GM19452 (cell line): ENCODE results near the gene KRT86.

Source experiments
- ATAC-seq: cut with Tn5 transposase; IDR thresholded peaks from one replicate; pipeline ENCODE4 v1.9.1; 2021; ENCODE audit not compliant: unreplicated experiment

KRT86 gene

DNA sequence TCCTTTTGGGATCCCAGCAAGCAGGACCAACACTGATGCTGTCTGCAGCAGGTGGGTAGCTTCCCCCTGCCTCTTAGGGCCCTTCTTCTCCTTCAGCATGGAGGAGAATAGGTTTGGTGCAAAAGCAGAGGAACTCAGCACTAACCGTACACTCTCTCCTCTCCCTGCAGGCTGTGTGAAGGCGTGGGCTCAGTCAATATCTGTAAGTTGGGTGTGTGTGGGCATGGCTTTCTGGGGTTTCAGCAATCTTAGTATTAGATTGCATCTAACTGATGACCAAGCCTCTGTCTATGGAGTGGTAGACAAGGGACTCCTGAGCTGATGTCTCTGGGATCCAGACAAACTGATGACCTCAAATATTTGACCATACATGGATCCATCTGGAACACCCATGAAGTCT is 78.5 kb downstream of the KRT86 start:
- no peak for ATAC-seq

DNA sequence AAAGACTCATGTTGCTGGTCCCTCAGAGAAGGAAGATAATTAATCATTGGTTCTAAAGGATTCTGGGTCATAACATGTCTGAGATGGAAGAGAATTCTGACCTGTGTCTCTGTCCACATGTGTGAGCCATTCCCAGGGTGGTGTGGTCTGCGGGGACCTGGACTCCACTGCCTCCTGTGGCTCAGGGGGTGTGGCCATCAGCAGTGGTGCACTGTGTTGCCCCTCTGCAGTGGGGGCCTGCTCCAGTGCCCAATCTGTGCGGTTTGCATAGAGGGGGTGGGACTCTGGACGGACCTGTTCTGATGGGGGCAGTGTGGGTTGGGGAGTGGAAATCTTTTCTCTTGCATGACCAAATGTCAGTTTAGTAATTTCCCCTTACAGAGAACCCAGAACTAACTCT is 79.3 kb downstream of the KRT86 start:
- no peak for ATAC-seq

DNA sequence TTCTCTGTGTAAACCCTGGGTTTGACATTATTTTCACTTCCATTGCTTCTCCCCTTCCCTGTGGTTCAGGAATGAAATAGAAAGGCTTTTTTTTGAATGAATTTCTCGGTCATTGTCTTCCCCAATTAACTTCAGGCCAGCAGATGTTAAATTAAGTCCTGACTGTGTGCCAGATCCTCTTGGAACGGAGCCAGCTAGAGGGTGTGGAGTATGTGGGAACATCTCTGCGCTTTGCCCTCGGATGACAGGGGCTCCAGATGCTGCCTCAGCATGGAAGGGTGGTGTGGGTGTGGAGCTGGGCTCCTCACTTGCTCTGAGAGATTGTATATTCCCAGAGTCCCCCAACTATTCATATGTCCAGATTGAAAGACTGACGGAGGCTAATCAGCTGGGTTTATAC is 79.8 kb downstream of the KRT86 start:
- ATAC-seq = no peak

DNA sequence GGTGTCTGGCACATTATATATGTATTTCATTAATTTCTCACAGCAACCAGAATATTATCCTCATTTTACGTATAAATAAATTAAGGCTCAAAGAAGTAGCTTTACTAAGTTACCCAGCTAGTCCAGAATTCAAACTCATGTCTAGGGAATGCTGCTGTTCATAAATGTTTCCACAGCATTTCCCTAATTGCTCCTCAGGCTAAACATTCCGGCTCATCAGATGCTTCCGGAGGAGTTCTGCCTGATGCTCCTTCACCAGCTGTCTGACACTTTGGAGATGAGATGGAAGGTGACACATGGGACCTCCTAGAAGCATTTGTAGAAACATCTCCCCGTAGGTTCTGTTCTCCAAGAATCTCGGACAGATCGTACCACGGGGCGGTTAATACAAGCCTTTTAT is 80.7 kb downstream of the KRT86 start:
- no peak for ATAC-seq

DNA sequence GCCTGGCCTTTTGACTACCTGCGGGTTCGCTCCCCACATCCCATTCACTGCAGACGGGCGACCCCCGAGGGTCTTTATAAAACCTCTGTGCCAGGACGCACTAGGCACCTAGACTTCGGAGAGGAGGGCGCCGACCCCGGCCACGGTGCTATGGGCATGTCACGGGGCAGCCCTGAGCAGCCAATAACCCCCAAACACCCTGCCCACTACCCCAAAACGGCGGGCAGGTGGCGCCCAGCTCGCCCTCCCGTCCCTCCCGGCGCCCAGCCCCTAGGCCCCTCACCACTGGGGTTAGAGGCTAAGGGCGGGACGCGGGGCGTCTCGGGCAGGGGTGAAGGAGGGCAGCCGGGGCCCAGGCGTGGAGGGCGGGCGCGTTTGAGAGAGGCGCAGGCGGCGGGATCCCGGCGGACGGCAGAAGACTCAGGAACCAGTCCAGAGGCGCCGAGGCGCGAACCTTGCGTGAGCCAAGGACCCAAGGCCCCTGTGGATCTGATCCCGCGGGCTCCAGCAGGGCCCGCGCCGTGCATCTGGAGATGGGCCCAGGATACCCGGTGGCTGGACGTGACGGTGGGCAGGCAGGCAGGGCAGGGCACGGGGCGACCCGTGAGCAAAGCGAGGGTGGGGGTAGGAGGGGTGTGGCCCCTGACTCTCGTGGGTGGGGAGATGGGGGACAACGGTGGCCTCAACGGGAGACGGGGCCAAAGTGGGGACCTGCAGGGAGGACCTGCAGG is 81.8 kb downstream of the KRT86 start:
- no peak for ATAC-seq

DNA sequence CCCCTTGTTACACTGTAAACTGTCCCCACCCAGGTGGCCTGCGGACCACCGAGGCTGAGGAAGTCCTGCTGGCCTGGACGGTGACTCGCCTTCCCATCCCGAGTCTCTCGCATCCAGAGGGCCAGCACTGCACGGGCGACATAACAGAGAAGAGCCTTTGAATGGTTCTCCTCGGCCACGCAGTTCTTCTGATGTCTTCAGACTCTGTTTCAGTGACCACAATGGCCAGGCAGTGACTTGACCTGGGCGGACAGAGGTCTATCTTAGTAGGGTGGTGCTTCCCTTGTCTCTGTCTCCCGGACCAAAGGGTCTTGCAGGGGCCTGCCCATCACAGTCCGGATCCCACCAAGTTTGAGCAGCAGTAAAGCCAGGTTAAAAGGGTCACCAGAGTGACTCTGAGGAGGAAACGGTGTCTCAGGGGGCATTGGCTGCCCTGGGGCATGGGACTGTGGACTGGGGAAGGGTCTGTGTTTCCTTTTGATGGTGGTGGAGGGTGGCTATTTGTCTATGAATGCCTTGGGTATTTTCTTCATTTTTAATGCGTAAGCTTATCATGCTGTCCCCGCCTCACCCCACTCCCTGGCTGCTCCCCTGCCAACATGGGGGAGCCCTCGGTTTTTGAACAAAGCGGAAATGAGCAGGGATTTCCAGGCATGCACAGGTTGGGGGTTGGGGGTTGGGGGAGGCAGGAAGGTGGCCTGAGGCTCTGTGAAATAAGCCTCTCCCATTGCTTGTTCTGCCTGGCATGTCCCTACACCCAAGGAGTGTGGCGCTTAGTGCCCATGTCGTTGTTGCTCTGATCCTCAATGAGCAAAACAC is 82.5 kb downstream of the KRT86 start:
- ATAC-seq = no peak
